CD14-positive monocyte (primary cell): ENCODE results near the gene ZNF789. TPM values are rescaled to one million over a fixed set of nuclear protein-coding genes. Genes with fewer than 3 reads are reported as not detected.
A peak's percentile ranks its signal among the peaks of the same experiment; 100 is the strongest.

Experiments used
- DNase-seq, 3 donors: peaks; one replicate each; pipeline ENCODE4 v3.0.0-alpha.2; 2011 to 2022
- H2AFZ ChIP-seq: 2 replicates; pipeline ENCODE4 v1.6.0; 2012; ENCODE audit warnings: mild to moderate bottlenecking, low read depth, low read length, inconsistent platforms; ENCODE audit not compliant: insufficient read depth, poor library complexity, severe bottlenecking
- H3K27ac ChIP-seq, 2 donors: 1 replicate in 1 of 2; 2 replicates in 1 of 2; pipeline ENCODE4 v1.5.1; 2012 to 2013; ENCODE audit warnings: low read length in 2 of 2, control low read depth in 1 of 2, inconsistent platforms in 1 of 2, low read depth in 1 of 2, mild to moderate bottlenecking in 1 of 2
- H3K27me3 ChIP-seq, 2 donors: one replicate each; pipeline versions ENCODE4 v1.6.0 to v1.6.1; 2011 to 2013; ENCODE audit warnings: low read length in 2 of 2; ENCODE audit not compliant: control insufficient read depth in 2 of 2, insufficient read depth in 2 of 2
- H3K36me3 ChIP-seq, 2 donors: replicated peaks in 1 of 2; 1 replicate in 1 of 2; 2 replicates in 1 of 2; pipeline versions ENCODE4 v1.5.1 to v1.6.1; 2012 to 2013; ENCODE audit warnings: low read length in 2 of 2, control low read depth in 1 of 2, inconsistent platforms in 1 of 2, mild to moderate bottlenecking in 1 of 2; ENCODE audit not compliant: insufficient read depth in 2 of 2, control insufficient read depth in 1 of 2
- H3K4me1 ChIP-seq, 2 donors: 1 replicate in 1 of 2; 2 replicates in 1 of 2; pipeline versions ENCODE4 v1.5.1 to v1.6.1; 2012 to 2013; ENCODE audit warnings: low read length in 2 of 2, control low read depth in 1 of 2, inconsistent platforms in 1 of 2, mild to moderate bottlenecking in 1 of 2, moderate library complexity in 1 of 2; ENCODE audit not compliant: insufficient read depth in 2 of 2, control insufficient read depth in 1 of 2
- H3K4me2 ChIP-seq: replicated peaks from 2 replicates; pipeline ENCODE3; 2012; ENCODE audit warnings: low read length, moderate library complexity, mild to moderate bottlenecking; ENCODE audit not compliant: poor library complexity, severe bottlenecking; ENCODE audit errors: extremely low read depth
- H3K4me3 ChIP-seq, 3 experiments: fragments of 200-600 bp in 1 of 3; sonication (generic) in 1 of 3; replicated peaks in 1 of 3; 1 replicate in 2 of 3; 2 replicates in 1 of 3; pipeline ENCODE4 v1.5.1; 2011 to 2013; ENCODE audit warnings: low read length in 3 of 3, mild to moderate bottlenecking in 3 of 3, control low read depth in 2 of 3, low read depth in 2 of 3, inconsistent platforms in 1 of 3, moderate library complexity in 1 of 3
- H3K79me2 ChIP-seq: 2 replicates; pipeline ENCODE4 v1.6.0; 2012; ENCODE audit warnings: mild to moderate bottlenecking, control low read depth, inconsistent platforms, low read length, moderate library complexity; ENCODE audit not compliant: insufficient read depth
- H3K9ac ChIP-seq: 2 replicates; pipeline ENCODE4 v1.6.0; 2017; ENCODE audit warnings: low read length, mild to moderate bottlenecking; ENCODE audit not compliant: insufficient read depth, poor library complexity, severe bottlenecking
- H3K9me3 ChIP-seq, 2 donors: replicated peaks in 1 of 2; 1 replicate in 1 of 2; 2 replicates in 1 of 2; pipeline versions ENCODE4 v1.5.1 to v1.6.1; 2012 to 2013; ENCODE audit warnings: low read length in 2 of 2, control low read depth in 1 of 2; ENCODE audit not compliant: control insufficient read depth in 1 of 2, insufficient read depth in 1 of 2
- H4K20me1 ChIP-seq: 2 replicates; pipeline ENCODE4 v1.6.0; 2012; ENCODE audit warnings: mild to moderate bottlenecking, low read length, control low read depth, moderate library complexity; ENCODE audit not compliant: insufficient read depth
- H3K27ac Mint-ChIP-seq, 7 donors: one replicate each; pipeline ENCODE4 v1.8.0; 2020; ENCODE audit warnings: mild to moderate bottlenecking in 7 of 7, mixed read lengths in 7 of 7, moderate library complexity in 6 of 7, inconsistent platforms in 2 of 7
- H3K27me3 Mint-ChIP-seq, 3 donors: one replicate each; pipeline ENCODE4 v1.8.0; 2021 to 2022; ENCODE audit warnings: low read depth in 3 of 3, mild to moderate bottlenecking in 3 of 3, mixed read lengths in 3 of 3, moderate library complexity in 3 of 3, inconsistent platforms in 1 of 3
- H3K36me3 Mint-ChIP-seq, 2 donors: one replicate each; pipeline ENCODE4 v1.8.0; 2020; ENCODE audit warnings: mixed read lengths in 2 of 2, inconsistent platforms in 1 of 2, mild to moderate bottlenecking in 1 of 2
- H3K4me1 Mint-ChIP-seq: one replicate; pipeline ENCODE4 v1.8.0; 2020; ENCODE audit warnings: mild to moderate bottlenecking, mixed read lengths
- H3K4me3 Mint-ChIP-seq, 2 donors: one replicate each; pipeline ENCODE4 v1.8.0; 2020; ENCODE audit warnings: mild to moderate bottlenecking in 2 of 2, mixed read lengths in 2 of 2, moderate library complexity in 1 of 2
- H3K9me3 Mint-ChIP-seq, 7 donors: one replicate each; pipeline ENCODE4 v1.8.0; 2020 to 2022; ENCODE audit warnings: mixed read lengths in 7 of 7, mild to moderate bottlenecking in 6 of 7, moderate library complexity in 6 of 7, inconsistent platforms in 2 of 7
- WGBS: methylation state at CpG from one replicate; pipeline ENCODE4 v1.1.5; 2013; ENCODE audit warnings: missing lambda C conversion rate; ENCODE audit not compliant: insufficient coverage; 5-methylcytosine and 5-hydroxymethylcytosine counted together
- intact Hi-C, 2 donors: fragments of 100-400 bp; cut with micrococcal nuclease; formaldehyde crosslinking; loops; one replicate each; pipeline versions ENCODE4 v1.15.0 to v1.15.1; 2023
- polyA plus RNA-seq, 3 donors: library from polyadenylated mRNA; depleted of rRNA in 1 of 3; unstranded in 2 of 3; stranded (reverse) in 1 of 3; fragments of 300-500 nt in 2 of 3; fragments of >200 nt in 1 of 3; fragmentation: Illumina TruSeq in 2 of 3; gene quantifications; 1 replicate in 2 of 3; 2 replicates in 1 of 3; pipeline ENCODE4 v1.2.3, GENCODE V29; 2012 to 2021
- TF ChIP-seq, protein P1 (sequence below): fragments of 200-600 bp; IDR thresholded peaks from one replicate; pipeline ENCODE4 v1.8.0; 2022; ENCODE audit warnings: antibody characterized with exemption, mild to moderate bottlenecking

The ZNF789 gene
- polyA plus RNA-seq, 3 donors = 1.8 to 10.4 (median 2.5) TPM

DNA sequence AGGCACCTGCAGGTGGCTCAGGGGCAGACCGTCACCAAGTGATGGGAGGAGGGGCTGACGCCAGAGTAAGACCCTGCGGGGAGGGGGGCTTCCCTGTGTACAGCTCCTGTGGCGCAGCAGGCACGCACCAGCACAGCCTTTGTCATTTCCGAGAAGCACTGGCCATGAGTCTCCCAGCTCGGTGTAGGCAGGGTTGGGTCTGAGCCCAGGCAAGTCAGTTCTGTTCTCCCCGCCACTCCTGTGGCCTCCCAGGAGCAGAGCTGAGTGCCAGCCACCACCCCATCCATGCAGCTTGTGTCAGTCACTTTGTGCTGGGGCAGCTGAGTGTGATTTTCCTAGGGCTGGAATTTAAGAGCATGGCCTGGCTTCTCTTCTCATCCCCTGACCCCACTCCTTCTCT is 20.8 kb upstream of the ZNF789 start:
- WGBS = 96% methylated on average over 8 of the region's 8 CpGs
- H3K4me3 ChIP-seq = no peak overlapping the region
- Mint-ChIP-seq H3K27ac (peak overlapping the region in 1 of 7 donors; percentile 44), H3K36me3 (peaks cover 69 to 93% of the 10 kb centered on the region in 2 donors), H3K9me3 (peaks cover 0 to 2% (median 0%) of the 10 kb centered on the region in 7 donors), H3K4me1 (no peaks in the 10 kb centered on the region), H3K27me3 (no peaks in the 10 kb centered on the region), H3K4me3 (no peak overlapping the region)
- intact Hi-C loops = no loop called here
- H3K27me3 ChIP-seq = no peaks in the 10 kb centered on the region
- H3K36me3 ChIP-seq = peaks cover 95 to 100% of the 10 kb centered on the region in 2 donors
- TF ChIP-seq, protein P1, sequence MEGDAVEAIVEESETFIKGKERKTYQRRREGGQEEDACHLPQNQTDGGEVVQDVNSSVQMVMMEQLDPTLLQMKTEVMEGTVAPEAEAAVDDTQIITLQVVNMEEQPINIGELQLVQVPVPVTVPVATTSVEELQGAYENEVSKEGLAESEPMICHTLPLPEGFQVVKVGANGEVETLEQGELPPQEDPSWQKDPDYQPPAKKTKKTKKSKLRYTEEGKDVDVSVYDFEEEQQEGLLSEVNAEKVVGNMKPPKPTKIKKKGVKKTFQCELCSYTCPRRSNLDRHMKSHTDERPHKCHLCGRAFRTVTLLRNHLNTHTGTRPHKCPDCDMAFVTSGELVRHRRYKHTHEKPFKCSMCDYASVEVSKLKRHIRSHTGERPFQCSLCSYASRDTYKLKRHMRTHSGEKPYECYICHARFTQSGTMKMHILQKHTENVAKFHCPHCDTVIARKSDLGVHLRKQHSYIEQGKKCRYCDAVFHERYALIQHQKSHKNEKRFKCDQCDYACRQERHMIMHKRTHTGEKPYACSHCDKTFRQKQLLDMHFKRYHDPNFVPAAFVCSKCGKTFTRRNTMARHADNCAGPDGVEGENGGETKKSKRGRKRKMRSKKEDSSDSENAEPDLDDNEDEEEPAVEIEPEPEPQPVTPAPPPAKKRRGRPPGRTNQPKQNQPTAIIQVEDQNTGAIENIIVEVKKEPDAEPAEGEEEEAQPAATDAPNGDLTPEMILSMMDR = no peak
- no peak overlapping the region for H2AFZ ChIP-seq
- no peaks in the 10 kb centered on the region for H3K79me2 ChIP-seq
- no peaks in the 10 kb centered on the region for H3K4me1 ChIP-seq
- H3K9me3 ChIP-seq = no peaks in the 10 kb centered on the region
- peaks cover 45% of the 10 kb centered on the region for H4K20me1 ChIP-seq
- no peak overlapping the region for H3K4me2 ChIP-seq
- no peak overlapping the region for H3K27ac ChIP-seq
- H3K9ac ChIP-seq = no peak overlapping the region
- DNase-seq = no peak

DNA sequence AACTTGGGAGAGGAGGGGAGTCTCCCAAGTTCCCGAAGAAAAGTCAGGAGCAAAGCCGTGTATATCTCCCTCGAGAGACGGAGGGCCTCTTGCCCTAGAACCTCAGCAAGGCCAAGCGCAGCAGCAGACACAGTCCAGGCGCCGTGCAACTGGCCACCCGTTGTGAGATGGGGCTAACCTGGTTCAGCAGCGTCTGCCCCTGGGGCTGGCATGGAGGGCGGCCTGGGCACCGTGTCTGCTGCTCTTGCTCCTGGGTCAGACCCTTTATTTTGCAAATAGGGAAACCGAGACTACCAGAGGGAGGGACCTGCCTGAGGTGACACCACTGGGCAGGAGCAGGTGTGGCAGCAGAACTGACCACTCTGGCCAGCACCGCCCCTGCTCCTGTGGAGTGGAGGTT is 20.1 kb upstream of the ZNF789 start:
- 94% methylated on average over 12 of the region's 13 CpGs for WGBS
- H4K20me1 ChIP-seq = peaks cover 52% of the 10 kb centered on the region
- no peak overlapping the region for H3K4me2 ChIP-seq
- no peaks in the 10 kb centered on the region for H3K27me3 ChIP-seq
- H3K9ac ChIP-seq = no peak overlapping the region
- TF ChIP-seq, protein P1 = no peak
- no peaks in the 10 kb centered on the region for H3K27me3 Mint-ChIP-seq
- peak overlapping the region in 2 of 7 donors; percentile 61 to 63 for H3K27ac Mint-ChIP-seq
- H3K79me2 ChIP-seq = peaks cover under 1% of the 10 kb centered on the region
- H3K9me3 Mint-ChIP-seq = peaks cover 0 to 2% (median 0%) of the 10 kb centered on the region in 7 donors
- intact Hi-C loops = no loop called here
- H3K4me1 Mint-ChIP-seq = no peaks in the 10 kb centered on the region
- no peak overlapping the region for H3K4me3 Mint-ChIP-seq
- H3K4me3 ChIP-seq = no peak overlapping the region
- H3K9me3 ChIP-seq = no peaks in the 10 kb centered on the region
- H3K36me3 Mint-ChIP-seq = peaks cover 72 to 93% of the 10 kb centered on the region in 2 donors
- DNase-seq = no peak
- H3K27ac ChIP-seq = no peak overlapping the region
- peaks cover 98 to 100% of the 10 kb centered on the region in 2 donors for H3K36me3 ChIP-seq
- no peak overlapping the region for H2AFZ ChIP-seq
- no peaks in the 10 kb centered on the region for H3K4me1 ChIP-seq
